ENCODE measurements around the gene VAV2.
"Not testable (repeated sequence)": the region's sequence is repeated elsewhere in the genome, so short reads cannot be mapped to it uniquely, and the experiment has no call there.

Gene VAV2

DNA sequence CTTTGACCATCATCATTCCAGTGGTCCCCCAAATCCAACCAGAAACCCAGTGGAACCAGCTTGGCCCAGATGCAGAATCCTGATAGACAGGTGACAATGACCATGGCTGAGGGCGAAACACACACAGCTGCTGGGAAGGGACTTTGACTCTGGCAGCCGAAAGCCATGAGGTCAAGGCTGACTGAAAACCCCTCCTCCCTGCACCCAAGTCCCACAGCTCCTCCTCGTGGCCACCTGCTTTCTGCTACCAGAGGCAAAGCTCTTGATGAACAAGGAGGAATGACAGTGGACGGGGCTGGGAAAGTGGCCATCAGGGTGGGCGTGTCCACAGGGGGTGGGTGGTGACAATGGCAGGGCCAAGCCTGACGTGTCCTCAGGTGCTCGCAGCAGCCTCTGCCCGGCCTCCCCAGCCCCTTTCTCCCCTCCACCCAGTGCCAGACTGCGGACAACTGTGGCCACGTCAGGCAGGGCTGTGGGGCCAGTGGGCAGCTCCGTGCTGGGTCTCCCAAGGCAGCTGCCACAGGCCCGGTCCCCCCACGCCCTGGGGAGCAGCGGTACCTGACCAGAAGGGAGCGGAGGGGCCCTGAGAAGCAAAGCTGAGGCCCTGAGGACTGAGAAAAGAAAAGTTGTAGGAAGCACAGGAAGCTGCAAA, 223.1 kb downstream of the VAV2 start:
- Mint-ChIP-seq H3K4me1 (ENCODE audit: low read depth) (no peaks in the 10 kb centered on the region), H3K4me3 (no peak overlapping the region), H3K27me3 (no peaks in the 10 kb centered on the region), H3K27ac (no peak overlapping the region), H3K9me3 (no peaks in the 10 kb centered on the region), H3K36me3 (ENCODE audit: low read depth) (peaks cover 34% of the 10 kb centered on the region)

DNA sequence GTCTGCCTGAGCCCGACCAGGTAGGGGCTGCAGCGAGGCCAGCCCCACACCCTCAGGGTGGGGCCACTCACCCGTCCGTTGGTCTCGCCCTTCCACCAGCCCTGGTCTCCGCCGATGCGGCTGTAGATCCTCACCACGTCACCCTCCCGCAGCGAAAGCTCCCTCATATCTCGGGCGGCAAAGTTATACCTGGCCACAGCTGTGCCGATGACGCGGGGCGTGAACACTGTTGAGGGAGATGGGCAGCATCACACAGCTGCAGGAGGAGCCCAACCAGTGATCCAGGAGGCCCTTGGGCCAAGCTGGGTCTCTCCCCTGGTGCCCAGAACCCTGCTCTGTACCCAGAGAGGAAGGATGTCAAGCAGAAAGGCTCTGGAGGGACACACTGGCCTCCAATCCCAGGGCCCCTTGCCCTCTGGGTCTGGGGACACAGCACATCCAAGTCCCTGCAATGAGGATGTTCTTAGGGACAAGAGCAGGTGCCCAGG, 223.7 kb downstream of the VAV2 start:
- Mint-ChIP-seq H3K36me3 (ENCODE audit: low read depth) (peaks cover 31% of the 10 kb centered on the region), H3K4me3 (no peak overlapping the region), H3K4me1 (ENCODE audit: low read depth) (no peaks in the 10 kb centered on the region), H3K9me3 (no peaks in the 10 kb centered on the region), H3K27me3 (no peaks in the 10 kb centered on the region), H3K27ac (no peak overlapping the region)

DNA sequence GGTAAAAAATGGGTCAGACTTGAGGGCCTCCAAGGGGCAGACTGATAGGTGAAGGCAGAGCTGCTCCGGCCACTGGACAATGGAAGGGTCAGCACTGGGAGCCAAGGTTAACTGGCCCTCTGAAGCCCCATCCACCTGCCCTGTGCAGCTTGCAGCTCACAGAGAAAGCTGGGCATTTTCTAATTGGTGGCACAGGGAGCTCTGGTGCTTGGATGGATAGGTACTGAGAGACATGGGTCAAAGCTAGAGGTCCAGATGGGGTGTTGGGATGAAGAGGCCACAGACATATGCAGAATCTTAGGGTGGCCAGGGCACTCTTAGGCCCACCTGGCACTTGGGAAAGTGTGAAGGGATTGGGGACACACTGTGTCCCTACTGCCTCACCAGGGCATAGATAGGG, 224.5 kb downstream of the VAV2 start:
- Mint-ChIP-seq H3K27me3 (no peaks in the 10 kb centered on the region), H3K9me3 (no peaks in the 10 kb centered on the region), H3K4me3 (no peak overlapping the region), H3K36me3 (ENCODE audit: low read depth) (peaks cover 30% of the 10 kb centered on the region), H3K27ac (no peak overlapping the region), H3K4me1 (ENCODE audit: low read depth) (no peaks in the 10 kb centered on the region)

DNA sequence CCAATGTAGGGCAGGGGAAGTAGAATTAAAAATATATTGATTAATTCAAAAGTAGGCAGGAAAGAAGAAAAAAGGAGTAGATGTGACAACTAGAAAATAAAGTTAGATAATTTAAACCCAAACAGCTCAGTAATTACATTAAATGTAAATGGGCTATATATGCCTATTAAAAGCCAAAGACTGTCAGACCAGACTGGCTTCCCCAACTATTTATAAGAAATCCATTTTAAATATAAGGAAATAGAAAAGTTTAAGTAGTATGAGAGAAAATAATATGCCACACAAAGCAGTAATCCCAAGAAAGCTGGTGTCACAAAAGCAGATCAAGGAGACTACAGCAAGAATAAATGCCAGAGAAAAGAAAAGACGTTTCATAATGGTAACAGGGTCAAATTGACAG, 225.1 kb downstream of the VAV2 start:
- H3K27ac Mint-ChIP-seq, result no peak overlapping the region
- no peaks in the 10 kb centered on the region for H3K4me1 Mint-ChIP-seq (ENCODE audit: low read depth)
- no peak overlapping the region for H3K4me3 Mint-ChIP-seq
- no peaks in the 10 kb centered on the region for H3K9me3 Mint-ChIP-seq
- H3K27me3 Mint-ChIP-seq, result no peaks in the 10 kb centered on the region
- H3K36me3 Mint-ChIP-seq (ENCODE audit: low read depth), result peaks cover 30% of the 10 kb centered on the region

DNA sequence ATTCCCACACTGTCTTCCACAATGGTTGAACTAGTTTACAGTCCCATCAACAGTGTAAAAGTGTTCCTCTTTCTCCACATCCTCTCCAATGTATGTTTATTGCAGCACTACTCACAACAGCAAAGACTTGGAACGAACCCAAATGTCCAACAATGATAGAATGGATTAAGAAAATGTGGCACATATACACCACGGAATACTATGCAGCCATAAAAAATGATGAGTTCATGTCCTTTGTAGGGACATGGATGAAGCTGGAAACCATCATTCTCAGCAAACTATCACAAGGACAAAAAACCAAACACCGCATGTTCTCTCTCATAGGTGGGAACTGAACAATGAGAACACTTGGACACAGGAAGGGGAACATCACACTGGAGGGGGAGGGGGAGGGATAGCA, 225.9 kb downstream of the VAV2 start:
- H3K36me3 Mint-ChIP-seq (ENCODE audit: low read depth), result peaks cover 30% of the 10 kb centered on the region
- H3K27me3 Mint-ChIP-seq; H3K27ac Mint-ChIP-seq; H3K9me3 Mint-ChIP-seq; H3K4me3 Mint-ChIP-seq; H3K4me1 Mint-ChIP-seq (ENCODE audit: low read depth): not testable (repeated sequence)

DNA sequence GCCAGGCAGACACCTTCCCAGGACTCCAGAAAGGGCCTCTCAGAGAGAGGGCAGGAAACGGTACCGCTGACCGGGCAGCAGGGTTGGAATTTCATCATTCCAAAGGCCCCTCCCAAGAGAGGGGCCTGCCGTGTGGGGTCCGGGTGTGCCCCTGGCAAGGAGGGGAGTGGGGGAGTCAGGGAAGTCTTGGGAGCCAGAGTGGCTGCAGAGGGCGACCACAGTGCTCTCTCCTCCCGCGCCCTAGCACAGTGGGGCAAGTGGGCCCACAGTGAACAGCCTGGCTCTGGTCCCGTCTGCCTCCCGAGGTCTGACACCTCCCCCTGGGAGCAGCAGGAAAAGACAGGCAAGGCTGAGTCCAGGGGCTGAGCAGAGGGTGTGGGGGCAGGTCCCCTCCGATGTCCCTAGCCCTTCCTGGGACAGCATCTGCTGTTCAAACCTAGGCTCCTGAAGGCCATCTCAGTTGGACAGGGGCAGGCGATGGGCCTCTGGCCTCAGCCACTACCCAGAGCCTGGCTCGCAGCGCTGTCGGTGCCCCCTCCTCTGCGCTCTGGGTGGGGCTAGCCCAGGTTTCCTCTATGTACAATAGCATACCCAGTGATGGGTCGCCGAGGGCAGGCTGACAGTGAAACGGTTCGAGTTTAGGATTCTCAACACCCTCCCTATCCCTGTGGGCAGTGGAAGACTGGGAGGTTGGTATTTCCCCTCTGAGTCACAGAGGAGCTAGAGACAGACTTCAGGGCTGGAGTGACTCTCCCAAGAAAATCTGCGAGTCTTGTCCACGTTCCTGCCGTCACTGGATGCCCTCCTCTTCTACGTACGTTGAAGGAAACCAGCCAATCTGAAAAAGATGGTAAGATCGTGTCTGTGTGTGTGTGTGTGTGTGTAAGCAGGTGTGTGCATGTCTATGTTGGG, 228.6 kb downstream of the VAV2 start:
- H3K27ac Mint-ChIP-seq, result no peak overlapping the region

DNA sequence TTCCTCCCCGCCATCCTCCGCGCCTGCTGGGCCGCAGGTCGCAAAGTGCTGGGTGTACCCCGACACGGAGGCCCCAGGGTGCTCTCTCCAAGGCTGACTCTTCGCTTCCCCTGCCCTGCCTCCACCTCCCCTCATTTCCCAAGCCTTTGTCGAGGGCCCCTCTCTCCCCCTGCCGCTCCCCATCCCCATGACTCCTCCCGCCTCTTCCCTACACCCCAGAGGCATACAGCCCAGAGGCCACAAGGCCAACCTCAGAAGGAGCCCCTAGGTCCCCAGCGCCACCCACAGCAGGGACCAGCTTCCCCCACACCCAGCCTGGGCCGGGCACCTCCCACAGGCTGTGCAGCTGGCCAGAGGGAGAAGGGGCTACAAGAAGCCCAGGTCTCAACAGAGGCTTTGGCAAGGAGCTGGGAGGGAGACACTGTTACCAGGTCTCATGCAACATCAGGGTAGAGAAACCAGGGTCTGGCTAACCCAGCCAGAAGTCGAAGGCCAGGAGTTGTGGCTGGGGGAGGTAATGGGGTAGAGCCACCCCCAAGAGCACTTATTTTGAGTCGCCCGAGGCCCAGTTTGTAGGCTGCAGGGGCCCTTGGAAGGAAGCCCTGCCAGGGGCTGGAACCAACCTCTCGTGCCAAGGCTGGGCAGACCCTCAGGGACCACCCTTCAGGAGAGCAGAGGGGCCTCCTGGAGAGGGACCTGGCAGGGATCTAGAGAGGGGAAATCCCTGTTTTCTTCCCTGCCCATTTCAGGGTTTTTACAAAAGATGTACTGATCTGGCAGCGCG, 229.4 kb downstream of the VAV2 start:
- Mint-ChIP-seq H3K27me3 (no peaks in the 10 kb centered on the region), H3K4me1 (ENCODE audit: low read depth) (no peaks in the 10 kb centered on the region), H3K36me3 (ENCODE audit: low read depth) (peaks cover 30% of the 10 kb centered on the region), H3K27ac (no peak overlapping the region), H3K9me3 (no peaks in the 10 kb centered on the region), H3K4me3 (no peak overlapping the region)

More for the DNA sequence above, 228.6 kb downstream of the VAV2 start:
- H3K36me3 Mint-ChIP-seq (ENCODE audit: low read depth), result peaks cover 30% of the 10 kb centered on the region
- no peak overlapping the region for H3K4me3 Mint-ChIP-seq
- H3K27me3 Mint-ChIP-seq, result no peaks in the 10 kb centered on the region
- no peaks in the 10 kb centered on the region for H3K9me3 Mint-ChIP-seq
- H3K4me1 Mint-ChIP-seq (ENCODE audit: low read depth), result no peaks in the 10 kb centered on the region

DNA sequence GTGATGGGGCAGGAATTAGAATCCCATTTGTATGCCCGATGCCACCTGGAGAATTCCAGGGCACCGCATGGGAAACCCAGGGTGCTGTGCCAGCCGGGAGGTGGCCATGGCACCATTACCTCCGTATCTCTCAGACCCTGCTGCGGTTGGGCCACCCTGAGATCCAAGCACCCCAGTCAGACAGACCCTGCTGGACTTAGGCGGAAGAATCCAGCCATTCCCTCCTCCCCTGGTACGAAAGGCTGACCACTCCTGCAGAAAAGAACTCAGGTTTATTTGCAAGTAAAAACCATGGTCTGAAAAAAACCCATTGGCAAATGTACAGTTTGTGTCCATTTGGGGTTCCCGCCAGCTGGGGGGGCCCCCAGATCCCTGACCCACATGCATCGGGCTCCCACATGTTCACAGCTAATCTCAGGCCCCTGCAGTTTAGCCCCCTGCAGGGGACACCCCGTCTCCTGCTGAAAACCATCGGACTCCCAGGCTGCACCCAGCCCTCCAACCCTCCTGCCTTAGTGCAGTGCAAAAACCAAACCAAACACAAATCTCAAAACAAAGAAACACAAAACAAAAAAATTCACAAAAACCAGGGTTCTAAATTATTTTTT, 230.4 kb downstream of the VAV2 start:
- Mint-ChIP-seq H3K4me3 (no peak overlapping the region), H3K4me1 (ENCODE audit: low read depth) (no peaks in the 10 kb centered on the region)

DNA sequence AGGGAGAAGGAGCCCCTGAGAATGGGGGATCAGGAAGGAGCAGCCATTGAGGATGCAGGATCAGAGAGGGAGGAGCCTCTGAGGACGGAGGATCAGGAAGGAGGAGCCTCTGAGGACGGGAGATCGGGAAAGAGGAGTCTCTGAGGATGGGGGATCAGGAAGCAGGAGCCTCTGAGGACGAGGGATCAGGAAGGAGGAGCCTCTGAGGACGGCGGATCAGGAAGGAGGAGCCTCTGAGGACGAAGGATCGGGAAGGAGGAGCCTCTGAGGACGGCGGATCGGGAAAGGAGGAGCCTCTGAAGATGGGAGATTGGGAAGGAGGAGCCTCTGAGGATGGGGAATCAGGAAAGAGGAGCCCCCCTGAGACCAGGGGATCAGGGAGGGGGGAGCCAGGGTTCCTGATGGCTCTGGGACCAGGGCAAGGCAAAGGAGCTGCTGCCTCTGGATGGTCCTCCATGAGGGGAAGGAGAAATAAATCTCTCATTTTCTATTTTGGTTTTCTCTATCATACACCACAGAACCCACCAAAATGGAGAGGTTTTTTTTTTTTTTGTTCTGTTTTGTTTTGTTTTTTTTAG, 231.3 kb downstream of the VAV2 start:
- Mint-ChIP-seq H3K27ac (no peak overlapping the region), H3K27me3 (no peaks in the 10 kb centered on the region), H3K4me3 (no peak overlapping the region), H3K4me1 (ENCODE audit: low read depth) (no peaks in the 10 kb centered on the region), H3K36me3 (ENCODE audit: low read depth) (peaks cover 13% of the 10 kb centered on the region), H3K9me3 (no peaks in the 10 kb centered on the region)

More for the DNA sequence above, 230.4 kb downstream of the VAV2 start:
- peaks cover 21% of the 10 kb centered on the region for H3K36me3 Mint-ChIP-seq (ENCODE audit: low read depth)
- H3K9me3 Mint-ChIP-seq, result no peaks in the 10 kb centered on the region
- H3K27ac Mint-ChIP-seq, result no peak overlapping the region
- no peaks in the 10 kb centered on the region for H3K27me3 Mint-ChIP-seq

DNA sequence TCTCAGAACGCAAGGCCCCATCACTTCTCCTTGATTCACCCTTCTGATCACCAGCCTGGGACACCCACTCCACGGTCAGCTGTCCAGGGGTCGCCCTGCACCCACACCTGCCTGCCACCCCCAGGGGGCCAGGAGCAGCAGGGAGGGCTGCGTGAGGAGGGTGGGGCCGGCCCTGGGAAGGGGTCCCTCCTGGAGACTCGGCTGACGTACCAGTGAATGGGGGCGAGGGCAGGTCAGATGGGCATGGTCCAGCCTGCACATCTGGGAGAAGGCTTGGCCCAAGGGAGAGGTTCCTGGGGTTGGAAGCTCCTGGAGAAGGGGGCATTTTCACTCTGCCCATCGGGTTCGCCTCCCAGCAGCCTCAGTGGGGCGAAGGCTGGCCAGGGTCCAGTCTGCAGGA, 232.2 kb downstream of the VAV2 start:
- Mint-ChIP-seq H3K36me3 (ENCODE audit: low read depth) (peaks cover 11% of the 10 kb centered on the region), H3K4me3 (no peak overlapping the region), H3K27ac (no peak overlapping the region), H3K4me1 (ENCODE audit: low read depth) (no peaks in the 10 kb centered on the region), H3K9me3 (no peaks in the 10 kb centered on the region), H3K27me3 (peaks cover 5% of the 10 kb centered on the region)

DNA sequence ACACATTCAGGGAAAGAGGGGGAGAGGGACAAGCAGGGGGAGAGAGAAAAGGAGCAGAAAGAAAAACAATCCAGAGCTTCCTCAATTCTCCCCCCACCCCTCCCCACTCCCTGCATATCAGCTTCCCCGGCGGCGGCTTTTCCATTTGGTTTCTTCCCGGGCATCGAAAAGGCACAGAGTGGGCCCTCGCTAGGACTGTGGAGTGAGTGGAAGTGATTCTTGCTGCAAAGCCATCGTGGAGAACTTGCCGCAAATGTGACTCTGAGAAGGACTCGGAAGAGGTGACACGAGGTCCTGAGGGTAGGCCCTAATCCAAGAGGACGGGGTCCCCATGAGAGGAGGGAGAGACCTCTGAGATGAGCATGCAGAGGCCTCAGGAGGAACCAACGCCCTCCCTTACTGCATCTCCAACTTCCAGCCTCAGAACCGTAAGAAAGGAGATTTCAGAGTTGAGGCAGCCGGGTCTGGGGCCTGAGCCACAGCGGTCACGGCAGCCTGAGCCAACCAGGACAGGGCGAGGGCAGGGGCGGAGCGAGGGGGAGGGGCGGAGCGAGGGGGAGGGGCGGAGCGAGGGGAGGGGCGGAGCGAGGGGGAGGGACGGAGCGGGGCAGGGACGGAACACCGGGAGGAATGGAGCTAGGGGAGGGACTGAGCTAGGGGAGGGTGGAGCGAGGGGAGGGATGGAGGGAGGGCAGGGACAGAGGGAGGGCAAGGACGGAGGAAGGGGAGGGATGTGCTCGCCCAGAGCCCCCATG, 232.8 kb downstream of the VAV2 start:
- Mint-ChIP-seq H3K27ac (no peak overlapping the region), H3K9me3 (no peaks in the 10 kb centered on the region), H3K27me3 (peaks cover 7% of the 10 kb centered on the region), H3K4me1 (ENCODE audit: low read depth) (no peaks in the 10 kb centered on the region), H3K36me3 (ENCODE audit: low read depth) (peaks cover 6% of the 10 kb centered on the region), H3K4me3 (no peak overlapping the region)

DNA sequence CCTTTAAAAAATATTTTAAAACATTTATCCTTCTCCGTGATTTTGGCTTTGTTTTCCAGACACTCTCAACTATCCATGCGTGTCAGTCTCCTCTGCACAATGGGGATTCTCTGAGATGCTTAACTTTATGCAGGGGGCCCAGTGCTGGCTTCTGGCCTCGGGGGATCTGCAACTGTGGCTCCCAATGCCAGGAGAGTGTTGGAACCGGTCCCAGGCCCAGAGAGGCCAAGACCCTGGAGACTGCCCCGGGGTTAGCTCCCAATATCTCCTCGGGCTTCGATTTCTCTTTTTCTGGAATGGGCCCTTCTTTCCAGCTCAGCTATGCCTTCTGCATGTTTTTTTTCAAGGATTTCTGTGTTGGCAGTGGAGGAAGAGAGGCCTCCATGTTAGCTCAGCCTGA, 233.9 kb downstream of the VAV2 start:
- H3K9me3 Mint-ChIP-seq, result no peaks in the 10 kb centered on the region
- H3K27me3 Mint-ChIP-seq, result peaks cover 15% of the 10 kb centered on the region
- H3K4me3 Mint-ChIP-seq, result no peak overlapping the region
- no peak overlapping the region for H3K27ac Mint-ChIP-seq
- H3K36me3 Mint-ChIP-seq (ENCODE audit: low read depth), result no peaks in the 10 kb centered on the region
- H3K4me1 Mint-ChIP-seq (ENCODE audit: low read depth), result no peaks in the 10 kb centered on the region

DNA sequence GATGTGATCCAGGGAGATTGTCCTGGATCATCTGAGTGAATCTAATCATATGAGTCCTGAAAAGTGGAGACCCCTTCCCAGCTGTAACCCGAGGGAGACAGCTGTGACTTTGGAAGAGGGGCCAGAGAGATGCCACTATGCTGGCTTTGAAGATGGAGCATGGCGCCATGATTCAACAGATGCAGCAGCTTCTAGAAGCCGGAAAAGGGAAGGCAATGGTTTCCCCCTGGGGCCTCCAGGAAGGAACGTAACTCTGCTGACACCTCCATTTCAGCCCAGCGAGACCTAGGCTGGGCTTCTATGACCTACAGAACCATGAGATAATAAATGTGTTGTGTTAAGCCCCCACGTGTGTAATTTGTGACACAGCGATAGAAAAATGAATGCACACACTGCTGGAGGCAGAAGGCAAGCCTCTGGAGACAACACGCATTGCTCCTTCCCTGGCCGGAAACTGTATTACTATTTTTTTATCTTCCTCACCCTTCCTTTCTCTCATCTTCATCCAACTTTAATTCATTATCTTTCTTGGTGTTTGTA, 237.4 kb downstream of the VAV2 start:
- H3K27ac Mint-ChIP-seq, result no peak overlapping the region
- no peaks in the 10 kb centered on the region for H3K36me3 Mint-ChIP-seq (ENCODE audit: low read depth)
- H3K27me3 Mint-ChIP-seq, result peaks cover 32% of the 10 kb centered on the region
- no peaks in the 10 kb centered on the region for H3K9me3 Mint-ChIP-seq
- H3K4me1 Mint-ChIP-seq (ENCODE audit: low read depth), result no peaks in the 10 kb centered on the region
- no peak overlapping the region for H3K4me3 Mint-ChIP-seq

All from stimulated activated naive CD8-positive, alpha-beta T cell treated with anti-CD3 and anti-CD28 coated beads, Interleukin-15, Interleukin-2, amounts not matched to agents 100 ng/mL and 50 ng/mL, for 24 hours (primary cell).